ENCODE data around the gene PPP3R1. TPM values are rescaled to one million over a fixed set of nuclear protein-coding genes. Genes with fewer than 3 reads are reported as not detected.

PPP3R1 gene
- total and polyA plus RNA-seq, 10 of the 15 experiments (the other 5 are each of a cell fraction or from before 2014, with no cell fraction given): 1.5 to 61.0 (median 15.8) TPM

DNA sequence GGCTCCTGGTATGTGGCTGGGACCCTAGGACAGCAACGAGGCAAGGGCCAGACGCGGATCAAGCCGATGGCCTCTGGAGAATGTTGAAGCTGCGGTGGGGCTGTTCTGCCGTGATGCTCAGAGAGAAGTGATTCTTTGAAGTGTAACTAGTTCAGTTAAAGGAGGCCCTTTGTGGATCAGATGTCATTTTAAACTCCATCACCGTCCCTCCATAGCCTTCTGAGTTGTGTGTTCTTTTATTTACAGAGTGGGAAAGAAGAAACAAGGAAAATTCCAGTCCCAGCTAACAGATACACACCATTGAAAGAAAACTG, 94.2 kb downstream of the PPP3R1 start:
- no peak for FAIRE-seq

More for the DNA sequence above, 94.2 kb downstream of the PPP3R1 start:
- H3K4me2 ChIP-seq (ENCODE audit: control insufficient read depth, insufficient read depth): peak overlapping the region; percentile 90
- peak overlapping the region; percentile 97 for H3K27ac ChIP-seq (ENCODE audit: control insufficient read depth, insufficient read depth)
- peak overlapping the region; percentile 97 for H2AFZ ChIP-seq (ENCODE audit: control insufficient read depth, low read depth, low read length)
- DNase-seq (ENCODE audit: low read depth, low spot score) (no peak), ATAC-seq (no peak)
- ChIA-PET CTCF (interaction anchor here (0.6 to 3.6 kb wide), 5 partner anchors 27 to 283 kb away, joined by 3 to 25 read pairs (median 5); no protein-coding TSS in a partner anchor), RAD21 (ENCODE audit: unreplicated experiment) (interaction anchor here (2.6 to 3.6 kb wide), 2 partner anchors 36 to 283 kb away, joined by 13 read pairs; no protein-coding TSS in a partner anchor), POLR2A (interaction anchor here (1.0 to 1.5 kb wide), 2 partner anchors 94 to 254 kb away, joined by 3 read pairs; partner anchors contain the start of gene PPP3R1), SMC1A (ENCODE audit: uncharacterized antibody, unreplicated experiment) (interaction anchor here (0.6 to 2.1 kb wide), 8 partner anchors 14 to 126 kb away, joined by 3 to 12 read pairs (median 5); no protein-coding TSS in a partner anchor)
- TF ChIP-seq IKZF2 (IDR thresholded peaks at IDR 0.05) (0 out of 4 replicates have a peak, but pooled peaks of 1 of the 2 experiments have one; percentile 4), ZNF687 (IDR thresholded peaks at IDR 0.05) (no peak)
- no peaks in the 10 kb centered on the region for H3K27me3 ChIP-seq (replicated peaks in 1 of 2; ENCODE audit: control insufficient read depth in 2 of 2, insufficient read depth in 2 of 2, low read length in 1 of 2)
- peak overlapping the region; percentile 87 for H3K9ac ChIP-seq (ENCODE audit: control insufficient read depth, insufficient read depth, low read length)
- peak overlapping the region; percentile 98 for H3K4me3 ChIP-seq
- intact Hi-C loops (cut with micrococcal nuclease; ENCODE audit: unreplicated experiment) (no loop called here), in situ Hi-C loops (cut with MboI) (no loop called here)
- H3K4me1 ChIP-seq (ENCODE audit: control insufficient read depth, insufficient read depth, low read length): peaks cover 10% of the 10 kb centered on the region
- peaks cover 40% of the 10 kb centered on the region for H3K79me2 ChIP-seq (ENCODE audit: control insufficient read depth, insufficient read depth, low read length)
- BruUV-seq (replicated peaks): TSS peak; percentile 80
- H3K36me3 ChIP-seq (ENCODE audit: control insufficient read depth in 2 of 2, insufficient read depth in 2 of 2, low read length in 1 of 2): peaks cover 0 to 20% of the 10 kb centered on the region in 2 experiments; a peak in 2 of 4 replicates
- H3K9me3 ChIP-seq (replicated peaks; ENCODE audit: control insufficient read depth, insufficient read depth, low read length): no peaks in the 10 kb centered on the region
- 2% methylated on average over 7 of the region's 7 CpGs for WGBS (ENCODE audit: insufficient coverage, insufficient replicate concordance, low lambda C conversion rate, missing lambda C conversion rate)
- no peaks in the 10 kb centered on the region for H4K20me1 ChIP-seq (ENCODE audit: control insufficient read depth, insufficient read depth)

Measured in GM12878 (cell line).